Renal pelvis (tissue), 4 donors: ENCODE results near the gene SAMD4A. TPM values are rescaled to one million over a fixed set of nuclear protein-coding genes. Genes with fewer than 3 reads are reported as not detected.
A peak's percentile ranks its signal among the peaks of the same experiment; 100 is the strongest.
"Not testable (repeated sequence)": the region's sequence is repeated elsewhere in the genome, so short reads cannot be mapped to it uniquely, and the experiment has no call there.

ENCODE experiments used
- DNase-seq: peaks from one replicate; pipeline ENCODE4 v3.0.0-alpha.2; 2013
- polyA plus RNA-seq, 3 donors: library from polyadenylated mRNA; unstranded; fragments of 120-200 nt; gene quantifications; one replicate each; pipeline ENCODE4 v1.2.1, GENCODE V29; 2013; ENCODE audit not compliant: insufficient read length in 3 of 3

SAMD4A gene
- polyA plus RNA-seq, 3 donors: 8.3 to 12.8 (median 11.9) TPM

DNA sequence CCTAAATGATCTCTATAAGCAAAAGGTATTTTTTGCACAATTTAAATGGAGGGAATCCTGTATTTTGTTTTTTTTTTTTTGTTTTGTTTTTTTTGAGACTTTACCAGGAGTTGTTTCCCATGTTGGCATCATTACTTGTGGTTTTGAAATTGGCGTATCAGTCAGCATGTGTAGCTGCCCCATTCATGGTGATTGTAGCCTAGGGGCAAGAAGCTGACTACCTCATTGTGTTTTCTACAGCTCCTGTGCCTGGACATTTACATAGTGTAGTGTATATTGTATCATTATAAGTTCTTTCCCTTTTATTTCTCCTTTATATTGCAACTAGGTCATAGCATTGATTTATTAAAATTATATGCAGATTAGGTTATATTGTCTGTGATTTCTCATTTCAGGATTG, 24.5 kb downstream of the SAMD4A start:
- DNase-seq: no peak

DNA sequence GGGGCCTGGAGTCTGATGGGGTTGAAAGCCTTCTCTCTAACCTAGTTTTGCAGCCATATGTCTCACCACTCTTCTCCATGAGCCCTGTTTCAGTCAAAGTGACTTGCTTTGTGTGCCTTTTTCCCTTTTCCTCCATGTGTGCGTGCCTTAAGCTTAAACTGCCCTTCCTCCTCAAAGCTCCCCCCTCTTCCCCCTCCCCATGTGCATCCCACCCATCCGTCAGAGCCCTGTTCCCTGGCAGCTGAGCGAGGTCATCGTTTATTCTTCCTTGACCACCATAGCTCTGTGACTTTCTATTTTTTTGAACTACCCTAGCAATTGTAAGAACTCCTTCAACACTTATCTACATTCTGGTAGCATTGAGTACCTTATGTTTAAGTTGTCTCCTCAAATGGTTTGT, 24.9 kb downstream of the SAMD4A start:
- DNase-seq: no peak

DNA sequence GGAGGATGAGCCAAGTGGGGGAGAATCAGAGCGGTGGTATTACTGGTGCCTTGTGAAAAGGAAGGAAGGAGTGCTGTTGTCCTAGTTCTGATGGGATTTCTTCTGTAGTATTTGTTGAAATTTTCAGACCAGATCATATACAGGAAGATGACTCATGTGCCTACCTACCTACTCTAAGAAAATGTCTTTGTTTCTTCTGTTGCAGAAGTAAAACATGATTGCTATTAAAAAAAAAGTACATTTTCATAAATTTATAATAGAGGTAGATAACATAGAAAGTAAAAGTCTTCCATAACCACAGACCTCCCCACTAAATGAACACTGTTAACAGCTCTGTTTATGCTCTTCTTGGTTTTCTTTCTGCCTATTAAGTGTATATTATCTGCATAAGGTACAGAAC, 26.9 kb downstream of the SAMD4A start:
- DNase-seq: no peak

DNA sequence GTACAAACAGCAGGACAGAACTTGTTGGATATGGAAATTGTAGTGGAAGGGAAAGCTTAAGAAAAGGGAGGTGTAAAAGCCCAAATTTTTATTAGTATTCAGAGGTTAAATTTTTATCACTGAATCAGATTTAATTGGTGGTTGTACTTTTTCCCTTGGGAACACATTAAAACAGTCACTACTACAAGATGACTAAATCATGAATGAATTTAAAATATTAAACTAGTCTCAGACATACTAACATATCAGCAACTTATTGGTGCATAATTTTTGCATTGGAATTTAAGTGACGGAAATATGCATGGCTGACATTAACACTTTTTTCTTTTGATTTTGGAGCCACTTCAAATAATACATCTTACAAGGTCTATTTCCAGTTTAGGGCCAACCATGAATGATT, 27.6 kb downstream of the SAMD4A start:
- DNase-seq: no peak

DNA sequence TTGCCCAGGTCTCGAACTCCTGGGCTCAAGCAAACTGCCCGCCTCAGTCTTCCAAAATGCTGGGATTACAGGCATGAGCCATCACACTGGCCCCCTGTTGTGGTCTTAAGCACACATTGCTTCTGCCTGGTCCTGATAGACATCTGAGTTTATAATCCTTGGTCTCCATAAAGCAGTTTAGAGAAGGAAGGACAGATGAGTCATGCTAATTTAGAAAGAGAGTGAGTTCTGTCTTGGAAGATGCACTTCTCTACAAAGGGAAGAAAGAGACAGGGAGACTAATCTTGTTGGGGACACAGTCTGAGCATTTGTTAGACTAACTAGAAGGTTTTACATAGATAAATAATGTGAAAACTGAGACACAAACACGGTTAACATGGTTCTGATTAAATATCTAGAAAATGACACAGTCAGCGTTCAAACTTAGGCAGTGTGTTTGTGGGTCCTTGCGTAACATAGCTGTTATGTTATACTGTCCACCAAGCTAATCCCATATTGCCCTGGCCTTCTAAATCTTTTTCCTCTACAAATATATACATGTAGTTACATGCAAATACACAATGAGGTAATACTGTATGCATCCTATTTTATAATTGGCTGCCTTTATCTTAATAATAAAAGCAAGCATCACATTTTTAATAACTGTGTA, 31.0 kb downstream of the SAMD4A start:
- DNase-seq: no peak

DNA sequence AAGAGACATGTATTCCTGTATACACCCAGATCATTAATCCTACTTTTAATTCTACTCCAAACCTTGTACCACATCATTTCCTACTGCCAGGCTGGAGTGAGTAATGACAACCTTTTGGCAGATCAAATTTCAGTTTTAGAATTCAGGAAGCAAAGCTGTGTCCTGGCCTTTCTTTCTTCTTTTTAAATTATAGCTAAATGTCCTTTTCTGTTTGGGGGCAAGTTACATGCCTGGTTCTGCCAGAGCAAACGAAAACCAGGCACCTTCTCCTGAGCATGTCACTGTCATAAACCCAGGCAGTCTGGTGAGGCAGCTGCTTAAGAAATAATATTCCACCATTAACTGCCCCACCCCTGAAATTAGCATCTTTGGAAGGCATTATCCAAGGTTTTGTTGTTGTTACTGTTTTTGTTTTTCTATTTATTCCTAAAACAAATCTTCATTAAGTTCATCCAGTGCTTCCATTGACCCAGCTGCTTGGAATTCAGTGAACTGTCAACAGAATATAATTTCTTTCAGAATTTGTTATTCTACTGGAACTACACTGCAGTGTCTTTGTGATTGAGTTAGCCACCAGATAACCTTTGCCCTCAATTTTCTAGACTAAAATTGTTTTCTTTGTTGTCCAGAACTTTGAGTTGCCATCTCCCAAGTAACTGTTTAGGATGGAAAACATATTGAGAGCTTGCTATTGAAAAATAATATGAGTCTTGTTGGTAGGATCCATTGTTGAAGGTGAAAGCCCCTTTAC, 33.2 kb downstream of the SAMD4A start:
- peak; percentile 53 for DNase-seq

DNA sequence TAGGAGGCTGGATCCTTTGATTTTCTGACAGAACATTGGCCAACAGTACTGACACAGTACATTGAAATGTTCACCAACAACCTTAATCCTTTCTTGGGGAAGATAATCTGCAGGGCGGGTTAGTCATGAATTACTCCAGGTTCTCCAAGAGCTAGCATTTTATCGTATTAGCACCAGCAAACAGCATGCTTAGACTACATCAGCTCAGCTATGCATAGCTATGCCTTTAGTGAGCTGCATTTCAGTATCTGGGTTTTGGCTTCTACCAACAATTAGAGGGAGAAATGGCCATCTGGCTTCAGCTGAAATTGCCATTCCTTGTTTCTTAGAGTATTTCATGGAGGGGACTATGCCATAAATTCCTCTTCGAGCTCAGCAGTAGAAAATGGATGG, 33.8 kb downstream of the SAMD4A start:
- no peak for DNase-seq

DNA sequence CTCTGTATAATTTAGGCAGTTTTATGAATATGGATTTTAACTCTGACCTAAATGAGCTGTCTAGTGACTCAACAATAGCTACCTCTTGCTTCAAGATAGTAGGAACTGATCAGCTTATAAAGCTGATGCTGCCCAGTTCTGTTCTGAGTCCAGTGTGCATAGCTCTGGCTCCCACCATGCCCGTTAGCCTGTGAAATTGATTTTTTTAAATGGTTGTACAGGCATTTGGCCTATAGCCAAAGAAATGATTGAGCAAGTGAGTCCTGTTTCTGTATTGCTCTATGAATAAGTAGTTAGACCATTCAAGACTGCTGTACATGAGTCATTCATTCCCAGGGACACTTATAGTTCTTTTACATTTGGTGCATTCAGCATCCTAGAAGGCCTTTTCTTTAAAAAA, 36.4 kb downstream of the SAMD4A start:
- no peak for DNase-seq

DNA sequence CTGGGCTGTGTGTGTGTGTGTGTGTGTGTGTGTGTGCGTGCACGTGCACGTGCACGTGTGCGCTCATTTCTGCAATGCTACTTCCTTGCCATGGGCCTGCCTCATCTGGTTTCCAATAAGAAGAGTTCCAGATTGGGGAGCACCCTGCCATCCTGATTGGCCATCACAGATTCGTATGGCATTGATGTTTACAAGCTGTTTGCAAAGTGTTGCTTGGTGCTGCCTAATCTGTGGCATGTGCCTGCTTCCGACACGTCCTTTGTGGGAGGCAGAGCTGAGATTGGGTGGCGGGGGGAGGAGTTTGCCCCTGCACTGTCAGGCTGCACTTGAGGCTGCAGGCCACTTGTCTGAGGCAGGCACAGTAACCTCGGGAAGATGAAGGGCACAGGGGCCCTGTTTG, 39.2 kb downstream of the SAMD4A start:
- DNase-seq: no peak

DNA sequence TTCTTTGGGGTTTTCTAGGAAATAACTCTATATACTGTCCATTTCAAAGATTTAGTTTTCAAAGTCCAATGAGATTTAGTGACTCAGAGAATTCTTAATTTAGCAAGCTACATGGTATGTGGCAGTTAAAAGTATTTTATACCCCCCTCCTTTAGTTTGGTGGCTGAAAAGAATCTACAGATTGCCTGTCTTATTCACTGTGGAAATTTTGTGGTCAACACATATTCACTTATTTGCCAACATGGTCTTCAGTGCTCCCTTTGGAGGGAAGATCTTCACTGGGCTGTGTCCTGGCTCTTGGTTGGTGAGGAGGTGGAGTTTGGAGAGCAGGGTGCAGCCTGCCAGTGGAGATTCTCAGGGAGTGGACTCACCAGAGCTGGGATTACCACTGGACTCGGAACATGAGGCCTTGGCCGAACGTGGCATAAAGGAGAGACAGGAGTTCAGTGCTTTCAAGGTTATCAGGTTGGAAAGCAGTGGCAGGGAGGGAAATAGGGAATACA, 39.8 kb downstream of the SAMD4A start:
- DNase-seq: no peak

DNA sequence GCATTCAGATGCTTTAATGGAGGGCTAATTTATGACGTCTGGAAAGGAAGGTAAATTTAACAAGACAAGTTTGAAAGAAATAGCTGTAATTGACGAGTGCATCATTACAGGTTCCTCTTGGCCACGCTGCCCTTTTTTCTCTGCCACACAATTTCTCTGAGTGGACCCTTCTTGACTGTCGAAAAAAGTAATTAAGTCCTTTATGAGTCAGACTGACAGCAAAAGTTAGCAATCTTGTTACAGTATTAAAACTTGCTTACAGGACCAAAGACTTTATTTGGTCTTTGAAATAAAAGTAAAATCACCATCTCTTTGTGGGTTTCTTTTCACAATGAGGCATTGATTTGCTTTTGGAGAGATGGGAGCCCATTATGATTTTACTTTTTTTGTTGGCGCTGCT, 42.6 kb downstream of the SAMD4A start:
- no peak for DNase-seq

DNA sequence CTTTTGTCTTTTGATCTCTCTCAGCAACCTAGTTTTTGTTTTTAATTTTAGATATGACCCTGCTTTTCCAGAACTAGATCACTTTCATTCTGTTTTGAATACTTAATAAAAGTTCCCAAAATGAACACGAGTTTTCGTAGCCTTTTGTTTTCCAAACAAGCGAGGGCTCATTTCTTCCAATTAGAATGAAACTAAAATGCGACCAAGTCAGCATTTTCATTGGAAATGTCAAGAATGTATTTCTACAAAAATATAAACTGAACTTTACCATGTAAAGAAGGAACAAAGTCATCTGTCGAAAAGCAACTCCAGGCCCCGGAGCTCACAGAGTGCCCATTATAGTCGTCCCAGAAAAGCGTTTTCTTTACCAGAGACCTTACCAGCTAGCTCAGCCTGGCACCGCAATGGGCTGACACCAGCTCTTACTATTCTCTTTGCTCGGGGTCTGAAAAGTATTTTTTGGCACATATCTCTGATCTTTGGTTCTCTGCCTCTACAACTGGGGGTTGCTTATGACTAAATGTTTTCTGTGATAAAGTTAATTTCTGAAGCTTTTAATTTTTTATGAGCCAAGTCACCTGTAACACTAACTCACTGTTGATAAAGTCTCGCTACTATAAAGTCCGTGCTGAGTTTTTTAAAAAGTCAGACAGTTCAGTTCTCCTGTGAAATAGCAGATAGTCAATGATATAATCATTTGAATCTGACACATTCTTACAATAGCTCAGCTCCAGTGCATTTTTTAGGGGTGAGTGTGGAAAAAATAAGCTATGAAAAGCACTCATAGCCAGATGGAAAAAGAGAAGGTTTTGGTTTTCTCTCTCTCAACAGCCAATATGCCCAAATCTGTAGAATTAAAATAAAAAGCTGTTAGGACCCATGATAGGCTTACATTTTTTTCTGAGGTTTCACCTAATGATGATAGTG, 43.4 kb downstream of the SAMD4A start:
- no peak for DNase-seq

DNA sequence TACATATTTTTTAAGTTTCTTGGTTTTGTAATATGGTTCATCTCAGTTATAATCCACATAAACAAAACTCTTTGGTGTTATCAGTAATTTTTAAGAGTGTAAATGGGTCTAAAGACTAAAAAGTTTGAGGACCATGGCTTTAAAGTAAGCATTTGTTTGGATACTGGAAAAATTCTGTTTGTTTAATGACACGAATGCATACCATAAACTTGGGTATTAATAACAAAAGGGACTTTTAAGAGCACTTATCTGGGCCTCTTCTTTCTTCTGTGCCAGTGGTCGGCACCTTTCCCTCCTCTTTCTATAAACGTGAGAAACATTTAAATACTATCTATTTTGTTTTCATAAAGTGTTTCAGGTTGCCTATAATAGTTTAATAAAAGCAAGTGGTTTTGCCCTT, 47.4 kb downstream of the SAMD4A start:
- no peak for DNase-seq

DNA sequence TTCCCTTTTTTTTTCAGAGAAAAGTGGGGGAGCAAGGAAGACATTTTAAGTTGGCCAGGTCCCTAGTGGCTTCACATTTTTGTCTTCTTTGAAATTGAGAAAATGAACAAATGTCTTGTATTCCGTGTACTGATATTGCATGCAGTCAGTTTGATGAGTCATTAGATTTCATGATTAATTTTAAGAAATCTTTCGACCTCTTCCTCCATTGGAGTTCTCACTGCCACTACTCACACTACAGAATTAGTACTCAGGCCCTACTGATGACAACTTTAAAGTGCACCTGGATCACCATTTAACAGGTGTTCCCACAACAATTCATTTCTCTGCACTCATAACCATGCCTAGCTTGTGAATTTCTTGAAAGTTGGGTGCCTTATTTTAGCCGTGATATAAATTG, 50.5 kb downstream of the SAMD4A start:
- DNase-seq: no peak

DNA sequence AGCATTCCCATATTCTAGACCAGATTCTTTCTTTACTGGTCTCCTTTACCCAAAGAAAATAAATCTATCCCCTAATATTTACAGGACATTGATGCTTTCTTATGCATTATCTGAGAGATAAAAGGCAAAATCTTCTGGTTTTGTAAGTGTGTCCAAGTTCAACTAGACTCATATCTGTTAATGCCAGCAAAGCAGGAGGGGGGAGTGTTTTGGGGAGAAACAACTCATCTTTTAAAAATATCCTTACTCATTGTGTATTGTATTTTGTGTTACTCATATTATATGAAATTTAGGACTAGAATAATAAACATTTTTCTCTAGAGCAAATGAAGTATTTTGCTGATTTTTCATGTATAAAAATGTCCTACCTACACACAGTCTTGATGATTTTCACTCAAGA, 54.8 kb downstream of the SAMD4A start:
- DNase-seq: no peak

DNA sequence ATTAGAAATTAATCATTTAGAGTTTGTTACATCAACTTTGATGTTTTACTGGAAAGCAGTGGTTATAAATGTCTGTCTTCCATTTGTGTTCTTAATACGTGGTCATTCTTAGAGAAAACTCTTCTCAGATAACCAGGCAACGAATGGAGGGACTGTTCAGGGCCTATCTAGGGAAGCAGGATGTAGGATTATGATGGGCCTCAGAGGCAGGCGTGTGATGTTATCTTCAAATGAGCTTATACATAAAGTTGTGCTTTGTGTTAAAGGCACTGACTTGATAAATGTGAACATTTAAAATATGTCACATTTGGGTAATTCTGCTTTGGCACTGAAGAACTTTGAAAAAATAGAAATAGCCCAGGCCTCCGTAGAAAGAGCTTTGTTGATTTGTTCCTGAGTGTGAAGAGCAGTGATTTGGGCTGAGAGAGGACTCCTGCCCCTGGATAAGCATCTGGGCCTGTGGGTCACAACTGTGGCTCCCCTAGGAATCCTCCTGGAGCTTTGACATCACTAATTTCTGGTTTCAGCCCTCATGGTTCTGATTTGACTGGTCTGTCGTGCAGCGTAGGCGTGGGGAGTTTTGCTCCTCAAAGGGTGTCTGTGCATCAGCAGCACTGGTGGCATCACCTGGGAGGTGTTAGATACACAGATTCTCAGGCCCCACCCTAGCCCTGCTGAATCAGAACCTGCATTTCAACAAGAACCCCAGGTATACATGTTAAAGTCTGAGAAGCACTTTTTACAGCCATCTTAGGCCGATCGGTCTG, 55.4 kb downstream of the SAMD4A start:
- DNase-seq: no peak

DNA sequence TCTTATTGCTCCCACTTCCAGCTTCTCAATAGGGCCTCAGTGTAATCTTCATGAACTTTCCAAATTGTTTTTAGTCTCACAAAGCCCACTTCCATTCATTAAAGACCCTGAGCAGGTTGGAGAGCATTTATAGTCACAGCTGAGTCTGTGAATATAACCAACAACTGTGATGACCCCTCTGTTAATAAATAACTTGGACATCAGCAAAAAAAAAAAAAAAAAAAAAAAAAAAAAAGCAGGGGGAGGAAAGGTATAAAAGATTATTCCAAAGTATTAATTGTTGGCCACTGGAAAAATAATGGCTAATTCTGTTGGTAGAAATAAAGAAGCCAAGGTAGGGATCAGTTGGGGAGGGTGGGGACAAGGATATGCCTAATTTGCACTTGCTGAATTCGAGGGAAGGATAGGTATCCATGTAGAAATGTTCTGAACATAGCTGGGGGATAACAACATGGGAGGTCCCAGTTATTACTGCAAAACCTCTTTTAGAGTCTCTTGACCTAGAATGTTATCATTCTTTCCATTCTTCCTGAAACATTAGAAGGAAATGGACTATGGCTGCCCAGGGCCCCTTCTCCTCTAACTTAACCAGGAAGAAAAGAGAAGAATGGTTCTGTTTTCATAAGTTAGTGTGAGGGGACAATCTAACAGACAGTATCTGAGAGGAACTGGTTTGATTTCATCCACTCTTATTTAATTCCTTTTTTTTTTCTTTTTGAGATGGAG, 56.5 kb downstream of the SAMD4A start:
- DNase-seq: no peak

DNA sequence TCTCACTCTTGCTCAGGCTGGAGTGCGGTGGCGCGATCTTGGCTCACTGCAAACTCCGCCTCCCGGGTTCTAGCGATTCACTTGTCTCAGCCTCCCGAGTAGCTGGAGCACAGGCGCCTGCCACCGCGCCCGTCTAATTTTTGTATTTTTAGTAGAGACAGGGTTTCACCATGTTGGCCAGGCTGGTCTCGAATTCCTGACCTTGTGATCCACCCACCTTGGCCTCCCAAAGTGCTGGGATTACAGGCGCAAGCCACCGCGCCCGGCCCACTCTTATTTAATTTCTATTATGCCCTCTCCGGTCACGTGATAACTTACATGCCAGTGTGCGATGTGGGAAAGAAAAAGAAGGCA, 57.1 kb downstream of the SAMD4A start:
- not testable (repeated sequence) for DNase-seq

DNA sequence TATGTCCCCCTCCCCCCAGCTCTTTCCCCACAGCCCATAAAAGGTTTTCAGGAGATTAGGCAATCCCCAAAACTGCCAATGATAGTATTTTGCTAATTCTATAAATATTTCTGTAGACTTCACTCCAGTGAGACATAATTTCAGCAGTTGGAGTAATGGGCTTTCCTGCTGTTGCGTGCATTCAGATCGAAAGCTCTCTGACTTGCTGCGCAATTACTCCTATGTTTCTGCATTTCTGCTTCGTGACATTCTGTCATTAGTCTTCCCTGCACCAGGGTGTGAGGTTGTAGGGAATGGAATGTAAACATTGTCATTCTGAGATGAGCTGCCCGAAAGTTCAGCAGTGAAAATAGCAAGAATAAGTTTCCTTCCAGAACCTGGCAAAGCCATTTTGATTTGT, 58.2 kb downstream of the SAMD4A start:
- DNase-seq: no peak

DNA sequence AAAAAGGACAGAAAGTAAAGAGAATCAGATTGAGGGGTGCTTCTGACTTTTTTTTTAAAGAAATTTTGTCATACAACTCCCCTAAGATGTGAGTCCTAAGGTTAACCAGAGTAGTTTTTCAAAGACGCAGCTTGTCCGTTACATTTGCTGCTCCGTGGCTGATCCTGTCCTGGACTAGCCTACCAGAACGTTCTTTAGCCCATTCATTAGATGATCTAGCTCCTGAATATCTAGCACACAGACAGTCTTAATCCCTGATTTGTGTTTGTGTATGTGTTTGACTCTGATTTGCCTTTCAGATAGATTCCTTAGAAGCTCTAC, 60.3 kb downstream of the SAMD4A start:
- DNase-seq: no peak
